Right atrium auricular region (tissue), 2 donors: ENCODE results near the gene CLSTN1. TPM values are rescaled to one million over a fixed set of nuclear protein-coding genes. Genes with fewer than 3 reads are reported as not detected.

Experiments
- DNase-seq: peaks from one replicate; pipeline ENCODE4 v3.0.0-alpha.2; 2019; ENCODE audit warnings: low spot score
- H3K27ac ChIP-seq, 2 donors: fragments of 200-600 bp; sonication (generic); 1 replicate in 1 of 2; 2 replicates in 1 of 2; pipeline ENCODE4 v1.5.1; 2016 to 2019
- H3K27me3 ChIP-seq, 2 donors: fragments of 200-600 bp; sonication (generic); one replicate each; pipeline versions ENCODE4 v1.5.1 to v1.6.0; 2017 to 2019
- H3K36me3 ChIP-seq: fragments of 200-600 bp; sonication (generic); one replicate; pipeline ENCODE4 v1.5.1; 2016
- H3K4me1 ChIP-seq, 2 donors: fragments of 200-600 bp; sonication (generic); one replicate each; pipeline versions ENCODE4 v1.5.1 to v1.6.0; 2017 to 2019
- H3K4me3 ChIP-seq, 2 donors: fragments of 200-600 bp; sonication (generic); 1 replicate in 1 of 2; 2 replicates in 1 of 2; pipeline ENCODE4 v1.5.1; 2017 to 2019; ENCODE audit warnings: mild to moderate bottlenecking in 1 of 2, moderate library complexity in 1 of 2
- H3K9me3 ChIP-seq, 2 donors: fragments of 200-600 bp; sonication (generic); one replicate each; pipeline ENCODE4 v1.5.1; 2019
- total RNA-seq, 2 donors: library from RNA; depleted of rRNA; stranded (reverse); fragments of >200 nt; gene quantifications; one replicate each; pipeline ENCODE4 v1.1.0, GENCODE V29; 2016
- TF ChIP-seq, protein P1 (sequence below), 2 donors: fragments of 200-600 bp; sonication (generic); IDR thresholded peaks; one replicate each; pipeline ENCODE4 v1.5.1; 2019; ENCODE audit warnings: antibody characterized with exemption in 2 of 2

Gene CLSTN1
- total RNA-seq, 2 donors from 2014 or later = 47.5 to 54.0 TPM

GRCh38 chr1:9833632-9834031, 9.9 kb upstream of the CLSTN1 start:
- DNase-seq = no peak
- H3K27ac ChIP-seq = no peak overlapping the region
- H3K4me1 ChIP-seq = peaks cover 0 to 11% of the 10 kb centered on the region in 2 donors

GRCh38 chr1:9827558-9828185, 3.9 kb upstream of the CLSTN1 start:
- DNase-seq = no peak
- no peaks in the 10 kb centered on the region for H3K27me3 ChIP-seq
- no peaks in the 10 kb centered on the region for H3K9me3 ChIP-seq

More at GRCh38 chr1:9833632-9834031, 9.9 kb upstream of the CLSTN1 start:
- Histone ChIP-seq H3K36me3 (no peaks in the 10 kb centered on the region), H3K4me3 (no peak overlapping the region), H3K9me3 (no peaks in the 10 kb centered on the region), H3K27me3 (no peaks in the 10 kb centered on the region)
- TF ChIP-seq, protein P1, sequence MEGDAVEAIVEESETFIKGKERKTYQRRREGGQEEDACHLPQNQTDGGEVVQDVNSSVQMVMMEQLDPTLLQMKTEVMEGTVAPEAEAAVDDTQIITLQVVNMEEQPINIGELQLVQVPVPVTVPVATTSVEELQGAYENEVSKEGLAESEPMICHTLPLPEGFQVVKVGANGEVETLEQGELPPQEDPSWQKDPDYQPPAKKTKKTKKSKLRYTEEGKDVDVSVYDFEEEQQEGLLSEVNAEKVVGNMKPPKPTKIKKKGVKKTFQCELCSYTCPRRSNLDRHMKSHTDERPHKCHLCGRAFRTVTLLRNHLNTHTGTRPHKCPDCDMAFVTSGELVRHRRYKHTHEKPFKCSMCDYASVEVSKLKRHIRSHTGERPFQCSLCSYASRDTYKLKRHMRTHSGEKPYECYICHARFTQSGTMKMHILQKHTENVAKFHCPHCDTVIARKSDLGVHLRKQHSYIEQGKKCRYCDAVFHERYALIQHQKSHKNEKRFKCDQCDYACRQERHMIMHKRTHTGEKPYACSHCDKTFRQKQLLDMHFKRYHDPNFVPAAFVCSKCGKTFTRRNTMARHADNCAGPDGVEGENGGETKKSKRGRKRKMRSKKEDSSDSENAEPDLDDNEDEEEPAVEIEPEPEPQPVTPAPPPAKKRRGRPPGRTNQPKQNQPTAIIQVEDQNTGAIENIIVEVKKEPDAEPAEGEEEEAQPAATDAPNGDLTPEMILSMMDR (IDR thresholded peaks at IDR 0.05) = no peak

DNA sequence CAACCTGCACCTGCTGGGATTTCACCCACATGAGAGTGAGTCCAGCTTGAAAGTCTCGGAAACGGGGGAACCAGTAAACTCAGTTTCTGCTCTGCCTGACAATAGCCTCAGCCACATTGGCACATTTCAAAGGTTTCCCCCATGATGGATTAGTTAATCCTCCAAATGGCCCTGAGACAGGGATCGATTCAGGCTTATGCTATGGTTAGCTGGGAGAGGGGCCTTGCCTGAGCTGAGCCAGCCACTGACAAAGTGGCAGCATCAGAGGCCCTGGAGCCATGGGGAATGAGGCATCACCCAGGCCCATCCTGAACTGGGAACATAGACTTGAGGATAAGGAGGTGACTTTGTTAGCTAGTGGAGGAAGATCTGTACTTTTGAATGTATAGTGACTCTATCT, 2.9 kb upstream of the CLSTN1 start:
- no peak for DNase-seq
- no peaks in the 10 kb centered on the region for H3K9me3 ChIP-seq
- no peak overlapping the region for H3K27ac ChIP-seq
- no peaks in the 10 kb centered on the region for H3K27me3 ChIP-seq
- peaks cover 0 to 33% of the 10 kb centered on the region in 2 donors for H3K4me1 ChIP-seq
- no peak overlapping the region for H3K4me3 ChIP-seq
- TF ChIP-seq, protein P1 (IDR thresholded peaks at IDR 0.05) = no peak
- H3K36me3 ChIP-seq = no peaks in the 10 kb centered on the region

More at GRCh38 chr1:9827558-9828185, 3.9 kb upstream of the CLSTN1 start:
- Histone ChIP-seq H3K36me3 (no peaks in the 10 kb centered on the region), H3K27ac (no peak overlapping the region), H3K4me1 (peaks cover 0 to 22% of the 10 kb centered on the region in 2 donors), H3K4me3 (no peak overlapping the region)
- TF ChIP-seq, protein P1 (IDR thresholded peaks at IDR 0.05) = no peak

GRCh38 chr1:9826087-9826486, 2.3 kb upstream of the CLSTN1 start:
- no peak overlapping the region for H3K4me3 ChIP-seq
- no peaks in the 10 kb centered on the region for H3K36me3 ChIP-seq
- DNase-seq = no peak
- peaks cover 0 to 38% of the 10 kb centered on the region in 2 donors for H3K4me1 ChIP-seq
- TF ChIP-seq, protein P1 (IDR thresholded peaks at IDR 0.05) = no peak
- H3K9me3 ChIP-seq = no peaks in the 10 kb centered on the region
- no peaks in the 10 kb centered on the region for H3K27me3 ChIP-seq
- H3K27ac ChIP-seq = peak overlapping the region; percentile 92 to 97

- Histone ChIP-seq H3K36me3 (no peaks in the 10 kb centered on the region), H3K27me3 (no peaks in the 10 kb centered on the region), H3K9me3 (no peaks in the 10 kb centered on the region), H3K27ac (peak overlapping the region; percentile 92 to 97), H3K4me3 (no peak overlapping the region), H3K4me1 (peaks cover 0 to 40% of the 10 kb centered on the region in 2 donors)
- peak; percentile 73 for DNase-seq
- TF ChIP-seq, protein P1 (IDR thresholded peaks at IDR 0.05) = peak in 1 of 2 donors; percentile 10
Measured at GRCh38 chr1:9825093-9826074, 1.6 kb upstream of the CLSTN1 start.
